ENCODE data around the gene PDS5A. TPM values are rescaled to one million over a fixed set of nuclear protein-coding genes. Genes with fewer than 3 reads are reported as not detected.
"Not testable (repeated sequence)": the region's sequence is repeated elsewhere in the genome, so short reads cannot be mapped to it uniquely, and the experiment has no call there.

The PDS5A gene
- polyA plus RNA-seq (ENCODE audit: insufficient read depth in 1 of 5, insufficient read length in 5 of 5, low replicate concordance in 1 of 5), result 10 to 100 TPM; 51.1 to 80.0 (median 65.8) TPM
- long read RNA-seq, donor 1, partial matches to known transcripts, result 18 of 19 reads
- long read RNA-seq, donor 1, other reads (novel, unspliced or antisense), result 0 of 19 reads
- long read RNA-seq, donor 2, full-length matches to known transcripts, result 3 of 3 reads
- long read RNA-seq, donor 2, partial matches to known transcripts, result 0 of 3 reads
- long read RNA-seq, donor 2, other reads (novel, unspliced or antisense), result 0 of 3 reads
- long read RNA-seq, donor 3, partial matches to known transcripts, result 10 of 10 reads
- long read RNA-seq, donor 3, other reads (novel, unspliced or antisense), result 0 of 10 reads
- long read RNA-seq, donor 4, full-length matches to known transcripts, result 2 of 16 reads
- long read RNA-seq, donor 4, partial matches to known transcripts, result 14 of 16 reads
- long read RNA-seq, donor 4, other reads (novel, unspliced or antisense), result 0 of 16 reads
- long read RNA-seq, donor 5, full-length matches to known transcripts, result 4 of 22 reads
- long read RNA-seq, donor 5, partial matches to known transcripts, result 18 of 22 reads
- long read RNA-seq, donor 5, other reads (novel, unspliced or antisense), result 0 of 22 reads
- long read RNA-seq, donor 6, full-length matches to known transcripts, result 5 of 13 reads
- long read RNA-seq, donor 6, partial matches to known transcripts, result 8 of 13 reads
- long read RNA-seq, donor 6, other reads (novel, unspliced or antisense), result 0 of 13 reads
- long read RNA-seq, donor 7, result 0 reads
- long read RNA-seq, donor 8, partial matches to known transcripts, result 6 of 7 reads
- long read RNA-seq, donor 8, other reads (novel, unspliced or antisense), result 0 of 7 reads

- peak; percentile 92 to 93 for DNase-seq
Observed at GRCh38 chr4:39977489-39978377, at the start of gene PDS5A. TSS of gene PDS5A (minus strand) at chr4:39977911. CDS start at chr4:39976577, 1,334 bp downstream.

GRCh38 chr4:40024049-40024448 is 46.3 kb upstream of the PDS5A start:
- DNase-seq, result not testable (repeated sequence)

GRCh38 chr4:40021116-40021515 is 43.4 kb upstream of the PDS5A start:
- DNase-seq, result not testable (repeated sequence)

- no peak for DNase-seq
Observed at GRCh38 chr4:40020221-40020620, 42.5 kb upstream of the PDS5A start.

- no peak for DNase-seq
Observed at GRCh38 chr4:40016007-40016406, 38.3 kb upstream of the PDS5A start.

GRCh38 chr4:40003986-40004385 is 26.3 kb upstream of the PDS5A start:
- no peak for DNase-seq

- DNase-seq, result no peak
Observed at GRCh38 chr4:40000711-40001110, 23.0 kb upstream of the PDS5A start.

GRCh38 chr4:39998659-39999345 is 21.1 kb upstream of the PDS5A start:
- DNase-seq, result no peak

- DNase-seq, result no peak
Observed at GRCh38 chr4:39996811-39997210, 19.1 kb upstream of the PDS5A start.

- no peak for DNase-seq
Observed at GRCh38 chr4:39994406-39994805, 16.7 kb upstream of the PDS5A start.

GRCh38 chr4:39989381-39989780 is 11.7 kb upstream of the PDS5A start:
- not testable (repeated sequence) for DNase-seq

- DNase-seq, result no peak
Observed at GRCh38 chr4:39987485-39987884, 9.8 kb upstream of the PDS5A start.

- DNase-seq, result no peak
Observed at GRCh38 chr4:39978904-39979303, 1.2 kb upstream of the PDS5A start.

- no peak for DNase-seq
Observed at GRCh38 chr4:39978378-39978775, 666 bp upstream of the PDS5A start.

- peak; percentile 36 to 50 for DNase-seq
Observed at GRCh38 chr4:39976945-39977488, 694 bp downstream of the PDS5A start.

GRCh38 chr4:39976141-39976944 is 1.4 kb downstream of the PDS5A start:
- DNase-seq, result peak; percentile 78 to 85

- DNase-seq, result no peak
Observed at GRCh38 chr4:39975488-39976089, 2.1 kb downstream of the PDS5A start.

GRCh38 chr4:39973052-39973451 is 4.7 kb downstream of the PDS5A start:
- not testable (repeated sequence) for DNase-seq
